HK-2 (cell line): ENCODE measurements around the gene WDR18.
"Not testable (repeated sequence)": the region's sequence is repeated elsewhere in the genome, so short reads cannot be mapped to it uniquely, and the experiment has no call there.

Experiments used
- DNase-seq: peaks from one replicate; pipeline ENCODE4 v3.0.0-alpha.2; 2018; ENCODE audit not compliant: unreplicated experiment

The WDR18 gene

GRCh38 chr19:950352-951066 is 33.6 kb upstream of the WDR18 start:
- DNase-seq = no peak

GRCh38 chr19:952049-952679 is 32.0 kb upstream of the WDR18 start:
- DNase-seq = no peak

DNA sequence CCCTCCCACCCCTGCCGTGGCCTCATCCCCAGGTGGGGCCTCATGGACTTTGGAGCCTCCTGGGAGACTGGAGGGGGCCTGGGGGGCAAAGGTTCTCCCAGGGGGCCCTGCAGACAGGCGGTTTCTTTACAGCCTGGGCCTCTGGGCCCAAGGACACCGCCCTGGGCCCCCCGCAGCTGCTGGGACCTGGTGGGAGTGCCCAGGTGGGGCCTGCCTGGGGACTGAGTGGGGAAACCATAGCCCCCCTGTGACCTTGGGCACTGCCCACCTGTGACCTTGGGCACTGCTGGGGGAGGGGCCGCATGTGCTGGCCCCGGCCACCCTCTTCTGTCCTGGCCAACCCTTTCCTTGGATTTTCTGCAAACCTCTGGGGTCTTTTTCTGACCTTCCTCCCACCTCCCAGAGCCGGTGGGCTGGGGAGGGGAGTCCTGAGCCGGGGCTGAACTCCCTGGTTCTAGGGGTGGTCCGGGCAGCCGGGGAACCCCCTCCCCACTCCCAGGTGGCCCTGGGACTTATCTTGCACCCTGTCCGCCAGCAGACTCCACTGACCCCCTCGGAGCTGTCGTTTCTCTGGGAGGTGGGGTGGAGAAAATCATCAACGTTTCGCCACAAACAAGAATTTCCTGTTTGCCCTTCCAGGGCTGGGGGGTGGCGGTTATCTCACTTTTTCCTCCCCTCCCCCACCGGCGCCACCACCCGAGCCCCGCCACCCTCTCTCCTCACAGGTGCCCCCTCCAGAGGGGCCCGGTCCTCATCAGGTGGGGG is 31.3 kb upstream of the WDR18 start:
- no peak for DNase-seq

DNA sequence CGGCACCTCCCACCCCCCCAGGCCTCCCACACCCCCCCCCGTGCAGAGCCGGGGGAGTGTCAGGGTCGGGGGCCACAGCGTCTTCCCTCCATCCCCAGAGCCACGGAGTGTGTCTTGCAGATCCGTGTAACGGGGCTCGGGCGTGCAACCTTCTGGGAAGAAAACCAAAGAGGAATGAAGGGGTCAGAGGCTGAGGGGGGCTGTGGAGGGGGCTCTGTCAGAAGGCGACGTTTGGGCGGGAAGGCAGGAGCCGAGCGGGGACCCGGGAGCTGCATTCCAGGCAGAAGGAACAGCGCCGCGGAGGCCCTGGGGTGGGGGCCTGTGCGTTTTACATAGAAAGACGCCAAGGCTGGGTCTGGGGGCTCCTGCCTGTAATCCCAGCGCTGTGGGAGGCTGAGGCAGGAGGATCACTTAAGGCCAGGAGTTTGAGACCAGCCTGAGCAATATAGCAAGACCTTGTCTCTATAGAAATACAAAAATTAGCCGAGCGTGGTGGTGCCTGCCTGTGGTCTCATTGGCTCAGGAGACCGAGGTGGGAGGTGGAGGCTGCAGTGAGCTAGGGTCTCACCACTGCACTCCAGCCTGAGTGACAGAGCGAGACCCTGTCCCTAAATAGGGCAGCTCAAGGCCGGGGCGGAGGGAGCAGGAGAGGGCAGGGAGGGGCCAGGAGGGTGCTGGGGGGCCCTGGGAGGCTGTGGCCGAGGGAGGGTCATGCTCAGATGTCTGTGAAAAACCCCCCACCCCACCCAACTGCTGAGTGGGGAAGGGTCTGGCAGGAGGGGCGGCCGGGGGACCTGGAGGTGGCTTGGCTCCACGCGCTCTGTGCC is 30.5 kb upstream of the WDR18 start:
- no peak for DNase-seq

GRCh38 chr19:954272-954671 is 29.9 kb upstream of the WDR18 start:
- no peak for DNase-seq

DNA sequence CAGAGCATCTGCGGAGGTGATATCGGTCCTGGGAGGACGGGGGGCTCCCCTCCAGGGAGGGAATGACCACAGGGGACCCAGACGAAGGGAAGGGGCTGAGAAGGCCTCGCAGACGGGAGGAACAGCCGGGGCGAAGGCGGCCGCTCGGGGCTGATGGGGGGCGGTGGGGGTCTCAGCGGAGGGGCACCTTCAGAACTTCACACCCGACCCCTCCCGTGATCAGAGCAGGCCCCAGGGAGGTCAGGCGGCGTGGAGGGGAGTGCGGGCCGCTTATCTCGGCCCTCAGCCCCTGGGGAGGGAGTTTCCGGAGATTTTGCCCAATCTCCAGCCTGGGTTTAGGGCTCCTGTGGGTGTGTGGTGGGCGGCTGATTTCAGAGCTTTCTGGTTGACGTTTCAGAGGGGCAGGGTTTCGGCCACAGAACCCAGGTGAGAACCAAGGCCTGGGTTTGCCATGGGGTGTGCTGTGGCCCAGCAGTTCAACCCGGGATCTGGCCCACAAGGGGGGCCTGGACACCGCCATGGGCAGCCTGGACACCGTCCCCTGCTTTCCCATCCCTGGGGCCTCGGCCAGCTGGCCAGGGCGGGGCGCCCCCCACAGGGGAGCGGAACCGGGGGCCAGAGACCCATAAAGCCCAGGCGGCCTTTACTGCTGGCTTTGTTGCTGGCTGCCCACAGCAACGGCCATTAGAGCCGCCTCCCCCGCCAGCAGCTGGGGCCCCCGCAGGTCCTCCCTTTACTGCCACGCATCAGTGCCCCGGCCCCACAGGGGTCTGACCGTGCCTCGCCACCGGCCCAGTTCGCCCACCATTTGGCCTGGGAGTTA is 29.3 kb upstream of the WDR18 start:
- DNase-seq = no peak

GRCh38 chr19:955803-956765 is 28.1 kb upstream of the WDR18 start:
- no peak for DNase-seq

GRCh38 chr19:956766-957440 is 27.2 kb upstream of the WDR18 start:
- DNase-seq = peak; percentile 27

- DNase-seq = not testable (repeated sequence)
Measured at GRCh38 chr19:957578-957977, 26.6 kb upstream of the WDR18 start.

DNA sequence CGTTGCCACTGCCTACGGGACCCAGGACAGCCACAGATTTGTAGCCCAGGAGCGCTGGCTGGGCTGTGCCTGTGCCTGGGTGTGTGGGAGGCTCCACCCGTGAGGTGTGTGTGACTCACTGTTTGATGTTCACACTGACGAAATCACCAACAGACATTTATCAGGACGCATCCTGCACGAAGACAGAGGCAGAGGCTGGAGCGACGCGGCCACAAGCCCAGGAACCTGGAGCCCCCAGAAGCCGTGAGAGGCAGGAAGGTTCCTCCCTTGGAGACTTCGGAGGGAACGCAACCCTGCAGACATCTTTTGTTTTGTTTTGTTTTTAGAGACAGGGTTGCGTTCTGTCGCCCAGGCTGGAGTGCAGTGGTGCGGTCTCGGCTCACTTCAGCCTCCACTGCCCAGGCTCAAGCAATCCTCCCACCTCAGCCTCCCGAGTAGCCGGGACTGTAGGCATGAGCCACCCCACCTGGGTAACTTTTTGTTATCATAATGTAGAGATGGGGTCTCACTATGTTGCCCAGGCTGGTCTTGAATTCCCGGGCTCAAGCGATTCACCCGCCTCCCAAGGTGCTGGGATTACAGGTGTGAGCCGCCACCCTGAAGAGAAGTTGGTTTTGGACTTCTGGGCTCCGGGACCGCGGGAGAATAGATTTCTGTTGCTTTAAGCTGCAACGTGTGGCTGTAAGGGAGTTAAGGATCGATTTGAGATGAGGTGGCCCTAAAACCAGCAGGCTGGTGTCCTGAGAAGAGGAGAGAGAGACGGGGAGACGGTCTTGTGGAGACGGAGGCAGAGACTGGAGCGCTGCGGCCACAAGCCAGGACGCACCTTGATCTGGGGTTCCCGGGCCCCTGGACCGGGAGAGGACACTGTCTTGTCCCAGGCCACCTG is 24.9 kb upstream of the WDR18 start:
- no peak for DNase-seq

GRCh38 chr19:960020-960419 is 24.1 kb upstream of the WDR18 start:
- no peak for DNase-seq

DNA sequence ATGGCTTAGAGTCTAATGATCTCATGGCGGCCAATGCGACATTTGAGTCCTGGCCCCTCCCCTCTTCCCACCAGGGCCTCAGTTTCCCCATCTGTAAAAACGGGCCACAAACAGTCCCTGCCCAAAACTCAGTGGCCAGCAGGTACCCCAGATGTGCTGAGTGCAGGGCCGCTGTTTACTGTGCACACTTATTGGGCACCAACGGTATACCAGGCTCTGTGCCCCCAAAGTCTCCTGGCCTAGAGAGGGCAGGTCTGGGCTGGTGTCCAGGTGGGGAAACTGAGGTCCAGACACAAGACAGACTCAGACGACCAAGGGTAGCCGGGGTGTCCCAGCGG is 23.6 kb upstream of the WDR18 start:
- no peak for DNase-seq

- DNase-seq = no peak
Measured at GRCh38 chr19:961866-962620, 22.1 kb upstream of the WDR18 start.

DNA sequence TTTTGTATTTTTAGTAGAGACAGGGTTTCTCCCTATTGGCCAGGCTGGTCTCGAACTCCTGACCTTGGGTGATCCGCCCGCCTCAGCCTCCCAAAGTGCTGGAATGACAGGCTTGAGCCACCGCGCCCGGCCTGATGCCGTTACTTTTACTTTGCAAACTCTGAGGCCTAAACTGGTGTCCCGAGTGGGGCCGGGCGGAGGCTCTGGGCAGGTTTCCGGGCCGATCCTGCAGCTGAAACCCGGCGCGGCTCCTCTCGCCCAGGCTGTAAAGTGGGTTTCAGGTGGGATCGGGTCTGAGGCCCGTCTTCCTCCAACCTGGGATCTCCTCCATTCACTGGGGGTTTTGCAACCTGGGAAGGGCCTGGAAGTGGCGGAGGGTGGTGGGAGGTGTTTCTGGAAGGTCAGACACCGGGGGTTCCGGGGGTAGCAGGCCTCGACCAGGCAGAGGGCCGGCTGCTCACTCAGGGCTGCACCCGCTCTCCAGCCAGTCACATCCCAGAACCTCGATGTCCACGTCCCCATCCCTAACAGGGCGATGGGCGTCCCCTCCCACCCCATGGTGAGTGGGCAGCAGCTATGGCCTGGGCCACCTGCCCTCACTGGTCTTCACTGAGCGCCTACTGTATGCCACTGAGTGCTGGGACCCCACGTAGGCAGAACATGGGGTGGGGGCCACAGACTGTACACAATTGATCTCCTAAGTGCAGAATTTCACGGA is 21.3 kb upstream of the WDR18 start:
- no peak for DNase-seq

DNA sequence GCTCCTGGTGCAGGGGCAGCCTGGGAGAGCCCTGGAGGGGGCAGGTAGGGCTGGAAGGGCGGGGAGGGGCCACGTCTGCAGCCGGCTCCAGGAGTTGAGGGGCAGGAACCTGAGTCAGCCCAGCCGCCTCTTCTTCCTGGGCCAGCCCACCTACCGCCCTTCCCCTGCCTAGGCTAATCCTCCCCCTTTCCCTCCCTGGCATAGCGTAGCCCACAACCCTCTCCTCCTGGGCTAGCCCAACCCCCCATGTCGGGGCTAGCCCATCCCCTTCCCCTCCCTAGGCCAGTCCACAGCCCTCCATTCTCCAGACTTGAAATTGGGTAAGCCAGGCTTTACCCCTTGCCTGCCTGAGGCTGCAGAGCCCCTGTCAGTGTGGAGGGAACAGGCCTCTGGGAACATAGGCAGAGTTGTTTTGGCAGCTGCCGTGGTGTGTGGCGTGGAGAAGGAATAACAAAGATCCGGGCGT is 20.6 kb upstream of the WDR18 start:
- peak; percentile 22 for DNase-seq

DNA sequence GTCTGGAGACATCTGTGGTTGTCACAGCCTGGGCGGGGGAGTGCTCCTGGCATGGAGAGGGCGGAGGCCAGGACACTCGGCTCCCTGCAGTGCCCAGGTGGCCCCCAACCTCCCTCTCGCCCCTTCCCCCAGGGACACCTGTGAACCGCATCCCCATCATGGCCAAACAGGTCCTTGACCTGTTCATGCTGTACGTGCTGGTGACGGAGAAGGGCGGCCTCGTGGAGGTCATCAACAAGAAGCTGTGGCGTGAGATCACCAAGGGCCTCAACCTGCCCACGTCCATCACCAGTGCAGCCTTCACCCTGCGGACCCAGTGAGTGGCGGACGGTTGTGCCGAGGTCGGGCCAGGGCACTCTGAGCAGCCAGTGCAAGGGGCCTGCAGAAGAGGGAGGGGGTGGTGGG is 20.0 kb upstream of the WDR18 start:
- DNase-seq = no peak
